Measurements from ENCODE around the gene SLC9A9. TPM values are rescaled to one million over a fixed set of nuclear protein-coding genes. Genes with fewer than 3 reads are reported as not detected.

The SLC9A9 gene
- total and polyA plus RNA-seq, 2 experiments from 2014 or later = 2.2 to 6.8 TPM

DNA sequence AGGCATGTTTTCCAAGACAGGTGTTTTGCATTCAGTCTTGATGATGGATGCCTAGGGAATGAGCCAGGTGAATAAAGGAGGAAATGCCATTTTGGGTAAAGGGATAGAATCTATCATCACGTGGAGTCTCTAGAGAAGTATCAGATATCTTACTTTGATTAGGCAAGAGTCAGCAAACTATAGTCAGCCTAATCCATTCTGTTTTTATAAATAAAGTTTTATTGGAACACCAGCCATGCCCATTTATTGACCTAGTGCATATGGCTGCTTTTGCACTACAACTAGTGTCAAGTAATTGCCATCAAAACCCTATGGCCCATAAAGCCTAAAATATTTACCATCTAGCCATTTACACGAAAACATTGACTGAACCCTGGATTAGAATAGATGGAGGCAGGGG lies 231.2 kb downstream of the SLC9A9 start:
- no peak for DNase-seq (ENCODE audit: low spot score)
- H3K4me2 ChIP-seq = no peak overlapping the region
- H3K4me3 ChIP-seq = no peak overlapping the region
- H2AFZ ChIP-seq = no peak overlapping the region
- H3K36me3 ChIP-seq (replicated peaks; ENCODE audit: insufficient read depth, low read depth) = no peaks in the 10 kb centered on the region
- 88% methylated on average over 2 of the region's 2 CpGs for WGBS (ENCODE audit: low lambda C conversion rate, missing lambda C conversion rate)
- no peaks in the 10 kb centered on the region for H3K27me3 ChIP-seq
- H3K27ac ChIP-seq = no peak overlapping the region
- TF ChIP-seq EZH2 (IDR thresholded peaks at IDR 0.05; ENCODE audit: borderline replicate concordance) = no peak
- no peak for TF ChIP-seq EZH2phosphoT487 (IDR thresholded peaks at IDR 0.05; ENCODE audit: low read depth, severe bottlenecking, unreplicated experiment)
- TF ChIP-seq, protein P1, sequence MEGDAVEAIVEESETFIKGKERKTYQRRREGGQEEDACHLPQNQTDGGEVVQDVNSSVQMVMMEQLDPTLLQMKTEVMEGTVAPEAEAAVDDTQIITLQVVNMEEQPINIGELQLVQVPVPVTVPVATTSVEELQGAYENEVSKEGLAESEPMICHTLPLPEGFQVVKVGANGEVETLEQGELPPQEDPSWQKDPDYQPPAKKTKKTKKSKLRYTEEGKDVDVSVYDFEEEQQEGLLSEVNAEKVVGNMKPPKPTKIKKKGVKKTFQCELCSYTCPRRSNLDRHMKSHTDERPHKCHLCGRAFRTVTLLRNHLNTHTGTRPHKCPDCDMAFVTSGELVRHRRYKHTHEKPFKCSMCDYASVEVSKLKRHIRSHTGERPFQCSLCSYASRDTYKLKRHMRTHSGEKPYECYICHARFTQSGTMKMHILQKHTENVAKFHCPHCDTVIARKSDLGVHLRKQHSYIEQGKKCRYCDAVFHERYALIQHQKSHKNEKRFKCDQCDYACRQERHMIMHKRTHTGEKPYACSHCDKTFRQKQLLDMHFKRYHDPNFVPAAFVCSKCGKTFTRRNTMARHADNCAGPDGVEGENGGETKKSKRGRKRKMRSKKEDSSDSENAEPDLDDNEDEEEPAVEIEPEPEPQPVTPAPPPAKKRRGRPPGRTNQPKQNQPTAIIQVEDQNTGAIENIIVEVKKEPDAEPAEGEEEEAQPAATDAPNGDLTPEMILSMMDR (IDR thresholded peaks at IDR 0.05; ENCODE audit: poor library complexity) = no peak
- H3K4me1 ChIP-seq (ENCODE audit: insufficient read depth) = peaks cover 6% of the 10 kb centered on the region
- H3K79me2 ChIP-seq = no peaks in the 10 kb centered on the region
- H4K20me1 ChIP-seq (ENCODE audit: insufficient read depth, poor library complexity, severe bottlenecking) = no peaks in the 10 kb centered on the region
- H3K9me3 ChIP-seq (ENCODE audit: low read depth) = no peaks in the 10 kb centered on the region
- H3K9me2 ChIP-seq (replicated peaks; ENCODE audit: insufficient read depth) = no peaks in the 10 kb centered on the region

DNA sequence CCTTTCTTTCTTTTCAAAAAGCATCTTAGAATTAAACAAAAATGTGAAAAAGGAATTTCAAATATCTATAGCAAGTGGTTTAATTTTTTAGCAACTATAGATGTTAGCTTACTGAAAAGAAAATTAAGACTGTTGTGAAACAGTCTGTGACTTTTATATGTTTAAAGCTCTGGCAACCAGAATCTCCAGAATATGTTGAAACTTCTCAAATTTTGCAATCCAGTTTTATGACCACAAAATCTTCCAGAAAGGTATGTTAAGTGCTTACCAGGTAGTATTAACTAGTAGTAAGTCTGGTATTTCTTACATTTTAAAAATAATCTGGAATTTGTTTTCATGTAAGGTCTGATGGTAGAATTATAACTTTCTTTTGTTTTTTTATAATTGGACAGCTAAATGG lies 235.0 kb downstream of the SLC9A9 start:
- no peak overlapping the region for H3K27ac ChIP-seq
- no peaks in the 10 kb centered on the region for H3K27me3 ChIP-seq
- H3K79me2 ChIP-seq = no peaks in the 10 kb centered on the region
- H2AFZ ChIP-seq = no peak overlapping the region
- peaks cover 6% of the 10 kb centered on the region for H3K4me1 ChIP-seq (ENCODE audit: insufficient read depth)
- no peak overlapping the region for H3K4me2 ChIP-seq
- no peaks in the 10 kb centered on the region for H4K20me1 ChIP-seq (ENCODE audit: insufficient read depth, poor library complexity, severe bottlenecking)
- no peaks in the 10 kb centered on the region for H3K9me3 ChIP-seq (ENCODE audit: low read depth)
- no peak for TF ChIP-seq EZH2phosphoT487 (IDR thresholded peaks at IDR 0.05; ENCODE audit: low read depth, severe bottlenecking, unreplicated experiment)
- no peak overlapping the region for H3K4me3 ChIP-seq
- no peak for DNase-seq (ENCODE audit: low spot score)
- H3K9me2 ChIP-seq (replicated peaks; ENCODE audit: insufficient read depth) = no peaks in the 10 kb centered on the region
- no peaks in the 10 kb centered on the region for H3K36me3 ChIP-seq (replicated peaks; ENCODE audit: insufficient read depth, low read depth)

DNA sequence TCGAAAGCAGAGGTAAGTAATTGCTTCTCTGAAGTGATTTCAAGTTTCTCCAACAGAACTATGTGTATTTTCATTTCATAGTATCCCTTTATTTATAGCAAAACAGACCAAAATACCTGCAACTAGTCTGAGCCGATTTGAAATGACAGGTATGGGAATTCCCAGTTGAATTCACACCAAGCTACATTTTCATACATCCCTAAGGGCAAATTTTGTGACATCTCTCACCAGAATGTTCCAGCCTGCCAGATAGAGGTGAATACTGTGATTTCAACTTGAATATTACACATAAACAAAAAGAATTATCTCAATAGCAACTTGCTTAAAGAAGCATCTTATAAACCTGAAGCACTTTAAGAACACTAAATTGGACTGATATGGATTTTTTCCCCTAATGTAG lies 235.7 kb downstream of the SLC9A9 start:
- H3K9me2 ChIP-seq (replicated peaks; ENCODE audit: insufficient read depth) = no peaks in the 10 kb centered on the region
- peaks cover 6% of the 10 kb centered on the region for H3K4me1 ChIP-seq (ENCODE audit: insufficient read depth)
- H3K79me2 ChIP-seq = no peaks in the 10 kb centered on the region
- 85% methylated on average over 2 of the region's 2 CpGs for WGBS (ENCODE audit: low lambda C conversion rate, missing lambda C conversion rate)
- H3K36me3 ChIP-seq (replicated peaks; ENCODE audit: insufficient read depth, low read depth) = no peaks in the 10 kb centered on the region
- H3K27me3 ChIP-seq = no peaks in the 10 kb centered on the region
- no peak overlapping the region for H3K4me2 ChIP-seq
- no peak overlapping the region for H2AFZ ChIP-seq
- no peaks in the 10 kb centered on the region for H4K20me1 ChIP-seq (ENCODE audit: insufficient read depth, poor library complexity, severe bottlenecking)
- TF ChIP-seq EZH2phosphoT487 (IDR thresholded peaks at IDR 0.05; ENCODE audit: low read depth, severe bottlenecking, unreplicated experiment) (no peak), EZH2 (IDR thresholded peaks at IDR 0.05; ENCODE audit: borderline replicate concordance) (no peak)
- TF ChIP-seq, protein P1 (IDR thresholded peaks at IDR 0.05; ENCODE audit: poor library complexity) = no peak
- no peak overlapping the region for H3K27ac ChIP-seq
- no peaks in the 10 kb centered on the region for H3K9me3 ChIP-seq (ENCODE audit: low read depth)
- no peak overlapping the region for H3K4me3 ChIP-seq
- DNase-seq (ENCODE audit: low spot score) = no peak

DNA sequence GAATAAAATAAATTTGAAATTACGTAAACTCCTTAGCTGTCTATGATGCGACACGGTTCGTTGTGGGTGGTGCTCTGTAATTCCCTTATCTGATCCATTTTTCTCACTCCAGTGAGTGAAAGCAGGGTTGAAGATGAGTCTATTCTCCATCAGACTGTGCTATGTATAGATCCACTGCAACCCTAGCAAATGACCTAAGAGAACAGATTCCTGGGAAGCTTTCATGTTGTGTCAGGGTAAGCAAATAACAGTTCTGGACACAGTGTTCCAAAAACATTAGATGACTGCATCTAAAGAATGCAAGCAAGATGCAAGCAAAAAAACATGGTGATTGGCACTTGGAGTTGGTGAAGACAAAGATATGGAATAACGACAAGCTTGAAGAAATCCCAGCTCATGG lies 239.3 kb downstream of the SLC9A9 start:
- Histone ChIP-seq H3K4me1 (ENCODE audit: insufficient read depth) (peaks cover 6% of the 10 kb centered on the region), H3K27me3 (no peaks in the 10 kb centered on the region), H3K27ac (peak overlapping the region; percentile 59), H3K9me2 (replicated peaks; ENCODE audit: insufficient read depth) (no peaks in the 10 kb centered on the region), H3K4me3 (no peak overlapping the region), H3K36me3 (replicated peaks; ENCODE audit: insufficient read depth, low read depth) (no peaks in the 10 kb centered on the region), H4K20me1 (ENCODE audit: insufficient read depth, poor library complexity, severe bottlenecking) (no peaks in the 10 kb centered on the region), H3K9me3 (ENCODE audit: low read depth) (no peaks in the 10 kb centered on the region), H3K4me2 (no peak overlapping the region), H3K79me2 (no peaks in the 10 kb centered on the region), H2AFZ (no peak overlapping the region)
- peak; percentile 19 for DNase-seq (ENCODE audit: low spot score)
- WGBS (ENCODE audit: low lambda C conversion rate, missing lambda C conversion rate) = 88% methylated on average over 5 of the region's 5 CpGs
- TF ChIP-seq EZH2phosphoT487 (IDR thresholded peaks at IDR 0.05; ENCODE audit: low read depth, severe bottlenecking, unreplicated experiment) = no peak
- TF ChIP-seq, protein P1 (IDR thresholded peaks at IDR 0.05; ENCODE audit: poor library complexity) = no peak
- no peak for TF ChIP-seq EZH2 (IDR thresholded peaks at IDR 0.05; ENCODE audit: borderline replicate concordance)
